Activated naive CD4-positive, alpha-beta T cell treated with Interleukin-2 at 50 U/mL for 16 hours (primary cell): ENCODE measurements around the gene JAKMIP2.

ENCODE experiments used
- DNase-seq: peaks from one replicate; pipeline ENCODE4 v3.0.0-alpha.2; 2020

Gene JAKMIP2

DNA sequence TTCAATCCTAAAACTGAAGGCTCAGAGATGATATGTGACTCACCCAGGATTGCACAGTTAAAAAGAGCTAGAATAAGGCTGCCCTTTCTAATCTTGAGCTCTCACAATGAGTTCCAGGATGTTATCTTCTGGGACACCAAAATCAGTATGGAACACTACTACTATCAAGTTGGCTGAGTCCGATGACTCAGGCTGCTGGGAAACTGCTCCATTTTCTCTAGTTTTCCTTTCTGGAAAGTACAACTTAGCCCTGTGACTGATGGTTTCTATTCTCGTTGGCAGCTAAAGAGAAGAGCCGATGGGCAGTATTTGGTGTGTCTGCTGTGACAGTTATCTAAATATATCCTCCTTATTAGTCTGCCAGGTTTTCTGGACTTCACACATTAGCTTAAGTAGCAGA, 234.8 kb downstream of the JAKMIP2 start:
- DNase-seq: no peak

DNA sequence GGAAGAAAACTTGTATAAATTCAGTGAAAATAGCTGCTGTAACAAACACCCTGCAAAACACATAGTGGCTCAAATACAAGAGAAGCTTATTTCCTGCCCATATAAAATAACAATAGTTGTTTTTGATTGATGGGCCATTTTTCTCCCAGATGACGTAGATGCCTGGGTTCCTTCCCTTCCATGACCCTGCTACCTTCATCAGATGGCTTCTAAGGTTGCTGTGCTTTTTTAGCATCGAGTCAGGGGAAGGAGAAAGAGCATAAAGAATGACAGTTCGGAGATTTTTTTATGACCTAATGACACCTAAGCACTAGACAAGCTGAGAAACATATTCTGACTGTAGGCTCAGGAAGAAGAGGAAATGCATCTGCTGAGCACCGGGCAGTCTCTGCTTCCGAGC, 238.0 kb downstream of the JAKMIP2 start:
- DNase-seq: no peak

- DNase-seq: no peak
Observed at GRCh38 chr5:147539053-147539452, 243.5 kb downstream of the JAKMIP2 start.

DNA sequence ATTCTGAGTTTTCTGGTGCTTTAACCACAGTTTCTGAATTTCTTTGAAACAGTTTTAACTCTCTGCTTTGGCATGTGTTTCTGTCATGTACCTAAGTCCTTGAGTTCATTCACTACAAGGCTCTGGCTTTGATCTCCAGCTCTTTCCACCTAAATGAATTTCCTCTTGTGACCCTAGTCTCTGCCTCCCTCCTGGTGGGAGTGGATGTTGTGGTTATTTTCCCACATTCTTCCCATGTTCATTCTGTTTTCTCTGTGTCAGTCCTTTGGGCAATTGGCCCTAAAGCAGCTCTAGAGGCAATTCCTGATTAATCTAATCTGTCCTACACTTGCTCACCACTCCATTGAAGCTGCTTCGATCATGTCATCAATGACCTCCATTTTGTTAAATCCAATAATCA, 244.3 kb downstream of the JAKMIP2 start:
- no peak for DNase-seq
